Progenitor cell of endocrine pancreas (in vitro differentiated cells): ENCODE measurements around the gene CATSPERD. TPM values are rescaled to one million over a fixed set of nuclear protein-coding genes. Genes with fewer than 3 reads are reported as not detected.
"Not testable (repeated sequence)": the region's sequence is repeated elsewhere in the genome, so short reads cannot be mapped to it uniquely, and the experiment has no call there.

Source experiments
- DNase-seq: peaks from one replicate; pipeline ENCODE4 v3.0.0; 2021; ENCODE audit warnings: low spot score; ENCODE audit not compliant: unreplicated experiment
- H3K27ac Mint-ChIP-seq: 2 replicates; pipeline ENCODE4 v1.8.0; 2021; ENCODE audit warnings: mild to moderate bottlenecking, moderate library complexity, mixed read lengths
- H3K27me3 Mint-ChIP-seq: 2 replicates; pipeline ENCODE4 v1.8.0; 2021; ENCODE audit warnings: mixed read lengths
- H3K36me3 Mint-ChIP-seq: 2 replicates; pipeline ENCODE4 v1.8.0; 2022; ENCODE audit warnings: mixed read lengths; ENCODE audit not compliant: insufficient read depth
- H3K4me1 Mint-ChIP-seq: 2 replicates; pipeline ENCODE4 v1.8.0; 2021; ENCODE audit warnings: low read depth, mixed read lengths
- H3K4me3 Mint-ChIP-seq: 2 replicates; pipeline ENCODE4 v1.8.0; 2021; ENCODE audit warnings: low read depth, mild to moderate bottlenecking, moderate library complexity, mixed read lengths
- H3K9me3 Mint-ChIP-seq: 2 replicates; pipeline ENCODE4 v1.8.0; 2021; ENCODE audit warnings: low read depth, mixed read lengths
- total RNA-seq: library from RNA; stranded (reverse); gene quantifications from 2 replicates; pipeline ENCODE4 v1.2.1, GENCODE V29; 2021
- TF ChIP-seq, protein P1 (sequence below): fragments of 200-600 bp; sonication (generic); IDR thresholded peaks from one replicate; pipeline ENCODE4 v1.5.0; 2021; ENCODE audit warnings: antibody characterized with exemption, mild to moderate bottlenecking; ENCODE audit not compliant: unreplicated experiment

Gene CATSPERD
- total RNA-seq, 1 donor from 2014 or later, result not detected

DNA sequence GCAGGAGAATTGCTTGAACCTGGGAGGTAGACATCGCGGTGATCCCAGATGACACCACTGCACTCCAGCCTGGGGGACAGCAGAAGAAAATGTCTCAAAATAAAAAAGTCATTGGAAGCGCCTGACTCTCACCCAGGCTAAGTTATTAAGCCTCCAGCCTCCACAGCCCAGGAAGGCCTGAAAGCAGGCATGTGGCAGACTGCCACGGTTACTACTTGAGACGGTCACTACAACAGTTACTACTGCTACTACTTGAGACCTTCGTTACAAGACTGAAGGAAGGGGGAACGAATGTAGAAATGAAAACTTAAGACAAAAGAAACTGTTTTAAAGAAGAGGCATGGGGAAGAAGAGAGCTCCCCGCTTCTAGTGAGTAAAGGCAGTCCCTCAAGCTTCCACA, 54.5 kb downstream of the CATSPERD start:
- Mint-ChIP-seq H3K4me1 (no peaks in the 10 kb centered on the region), H3K27ac (no peak overlapping the region), H3K9me3 (no peaks in the 10 kb centered on the region), H3K27me3 (no peaks in the 10 kb centered on the region), H3K36me3 (no peaks in the 10 kb centered on the region), H3K4me3 (no peak overlapping the region)
- no peak for DNase-seq
- TF ChIP-seq, protein P1, sequence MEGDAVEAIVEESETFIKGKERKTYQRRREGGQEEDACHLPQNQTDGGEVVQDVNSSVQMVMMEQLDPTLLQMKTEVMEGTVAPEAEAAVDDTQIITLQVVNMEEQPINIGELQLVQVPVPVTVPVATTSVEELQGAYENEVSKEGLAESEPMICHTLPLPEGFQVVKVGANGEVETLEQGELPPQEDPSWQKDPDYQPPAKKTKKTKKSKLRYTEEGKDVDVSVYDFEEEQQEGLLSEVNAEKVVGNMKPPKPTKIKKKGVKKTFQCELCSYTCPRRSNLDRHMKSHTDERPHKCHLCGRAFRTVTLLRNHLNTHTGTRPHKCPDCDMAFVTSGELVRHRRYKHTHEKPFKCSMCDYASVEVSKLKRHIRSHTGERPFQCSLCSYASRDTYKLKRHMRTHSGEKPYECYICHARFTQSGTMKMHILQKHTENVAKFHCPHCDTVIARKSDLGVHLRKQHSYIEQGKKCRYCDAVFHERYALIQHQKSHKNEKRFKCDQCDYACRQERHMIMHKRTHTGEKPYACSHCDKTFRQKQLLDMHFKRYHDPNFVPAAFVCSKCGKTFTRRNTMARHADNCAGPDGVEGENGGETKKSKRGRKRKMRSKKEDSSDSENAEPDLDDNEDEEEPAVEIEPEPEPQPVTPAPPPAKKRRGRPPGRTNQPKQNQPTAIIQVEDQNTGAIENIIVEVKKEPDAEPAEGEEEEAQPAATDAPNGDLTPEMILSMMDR, result no peak

DNA sequence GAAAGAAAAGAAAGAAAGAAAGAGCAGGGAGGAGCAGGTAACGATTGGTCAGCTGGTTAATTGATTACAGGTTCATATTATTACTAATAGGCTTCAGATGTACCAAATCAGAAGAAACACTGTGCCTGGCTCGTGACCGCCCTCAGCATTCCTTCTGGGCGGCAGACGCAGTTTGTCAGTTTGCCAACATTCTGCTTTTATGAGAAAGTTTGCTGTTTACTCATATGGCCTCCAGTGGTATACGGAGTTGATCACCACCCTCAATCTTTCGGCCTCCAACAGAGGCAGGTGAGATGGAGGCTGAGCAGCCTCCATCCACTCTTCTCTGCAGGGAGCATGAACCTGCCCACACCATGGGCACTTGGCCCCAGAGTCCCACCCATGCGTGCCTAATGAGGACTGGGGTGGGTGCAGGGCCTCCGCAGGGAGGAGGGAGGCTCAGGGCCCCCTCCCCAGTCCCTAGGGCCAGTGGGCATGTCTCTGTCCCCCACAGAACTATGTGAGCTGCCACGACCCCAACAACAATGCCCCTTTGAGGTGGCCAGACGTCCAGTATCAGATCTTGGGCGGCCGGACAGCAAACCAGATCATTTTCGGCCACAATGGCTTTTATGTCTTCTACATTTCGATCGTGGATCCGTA, 55.4 kb downstream of the CATSPERD start:
- Mint-ChIP-seq H3K27me3 (no peaks in the 10 kb centered on the region), H3K4me3 (no peak overlapping the region), H3K27ac (peak overlapping the region; percentile 67), H3K9me3 (no peaks in the 10 kb centered on the region), H3K36me3 (no peaks in the 10 kb centered on the region), H3K4me1 (no peaks in the 10 kb centered on the region)
- TF ChIP-seq, protein P1, result no peak
- DNase-seq, result no peak

DNA sequence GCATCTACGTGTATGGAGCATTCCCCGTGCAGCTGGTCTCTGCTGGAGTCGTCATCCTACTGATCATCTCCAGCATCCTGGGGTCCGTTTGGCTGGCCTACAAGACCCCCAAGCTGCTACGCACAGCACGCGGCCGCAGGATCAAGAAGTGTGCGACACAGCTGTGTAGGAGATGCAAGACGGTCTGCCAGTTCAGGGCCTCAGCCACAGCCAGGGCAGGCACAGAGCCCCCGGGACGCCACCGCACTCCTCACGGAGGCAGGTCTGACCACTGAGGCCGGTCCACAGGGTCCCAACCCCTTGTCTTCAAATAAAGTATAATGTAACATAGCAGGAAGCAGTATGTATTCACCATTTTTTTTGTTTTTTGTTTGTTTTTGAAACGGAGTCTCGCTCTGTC, 58.0 kb downstream of the CATSPERD start:
- Mint-ChIP-seq H3K4me3 (no peak overlapping the region), H3K27ac (no peak overlapping the region), H3K36me3 (no peaks in the 10 kb centered on the region), H3K4me1 (no peaks in the 10 kb centered on the region), H3K9me3 (no peaks in the 10 kb centered on the region), H3K27me3 (no peaks in the 10 kb centered on the region)
- TF ChIP-seq, protein P1, result no peak
- no peak for DNase-seq

DNA sequence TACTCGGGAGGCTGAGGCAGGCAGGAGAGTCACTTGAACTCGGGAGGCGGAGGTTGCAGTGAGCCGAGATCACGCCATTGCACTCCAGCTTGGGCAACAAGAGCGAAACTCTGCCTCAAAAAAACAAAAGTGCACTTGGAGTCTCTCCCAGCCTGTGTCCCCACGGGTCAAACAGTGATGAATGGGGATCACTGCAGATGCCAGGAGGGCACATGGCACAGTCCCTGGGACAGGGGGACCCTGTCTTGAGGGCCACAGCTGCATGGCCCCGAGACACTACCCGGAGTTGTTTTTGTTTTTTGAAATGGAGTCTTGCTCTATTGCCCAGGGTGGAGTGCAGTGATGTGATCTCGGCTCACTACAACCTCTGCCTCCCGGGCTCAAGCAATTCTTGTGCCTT, 60.5 kb downstream of the CATSPERD start:
- DNase-seq, H3K27me3 Mint-ChIP-seq, H3K27ac Mint-ChIP-seq, H3K4me3 Mint-ChIP-seq, H3K36me3 Mint-ChIP-seq, H3K4me1 Mint-ChIP-seq, H3K9me3 Mint-ChIP-seq: not testable (repeated sequence)

DNA sequence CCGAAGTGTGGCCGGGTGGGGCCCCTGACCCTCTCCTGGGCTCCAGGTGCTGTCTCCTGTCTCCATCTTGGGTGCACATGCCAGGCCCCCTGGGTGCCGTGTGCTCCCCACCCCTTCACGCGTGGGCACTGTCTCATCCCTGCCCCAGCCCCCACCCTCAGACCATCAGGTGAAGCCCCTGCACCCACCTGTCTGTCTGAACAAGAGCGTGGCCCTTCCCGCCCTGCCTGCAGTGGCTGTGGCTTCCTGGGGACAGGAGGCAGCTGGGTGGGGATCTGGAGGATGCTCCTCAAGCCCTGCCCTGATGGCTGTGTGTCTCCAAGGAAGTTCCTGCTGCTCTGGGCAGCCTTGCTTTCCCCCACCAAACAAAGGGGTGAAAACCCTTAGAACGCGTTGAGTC, 61.9 kb downstream of the CATSPERD start:
- TF ChIP-seq, protein P1, result no peak
- H3K4me1 Mint-ChIP-seq, result no peaks in the 10 kb centered on the region
- DNase-seq, result no peak

More for the DNA sequence above, 61.9 kb downstream of the CATSPERD start:
- H3K36me3 Mint-ChIP-seq, result peaks cover 7% of the 10 kb centered on the region
- H3K4me3 Mint-ChIP-seq, result no peak overlapping the region
- H3K27me3 Mint-ChIP-seq, result no peaks in the 10 kb centered on the region
- H3K9me3 Mint-ChIP-seq, result no peaks in the 10 kb centered on the region
- H3K27ac Mint-ChIP-seq, result no peak overlapping the region
